GM12801 (cell line): ENCODE data around the gene C1QTNF6.

Source experiments
- TF ChIP-seq, protein P1 (sequence below): IDR thresholded peaks from one replicate; pipeline ENCODE4 v1.5.1; 2011; ENCODE audit warnings: control low read depth; ENCODE audit not compliant: insufficient read length; ENCODE audit errors: extremely low read depth

C1QTNF6 gene

GRCh38 chr22:37183432-37184379 lies 4.3 kb downstream of the C1QTNF6 start:
- TF ChIP-seq, protein P1, sequence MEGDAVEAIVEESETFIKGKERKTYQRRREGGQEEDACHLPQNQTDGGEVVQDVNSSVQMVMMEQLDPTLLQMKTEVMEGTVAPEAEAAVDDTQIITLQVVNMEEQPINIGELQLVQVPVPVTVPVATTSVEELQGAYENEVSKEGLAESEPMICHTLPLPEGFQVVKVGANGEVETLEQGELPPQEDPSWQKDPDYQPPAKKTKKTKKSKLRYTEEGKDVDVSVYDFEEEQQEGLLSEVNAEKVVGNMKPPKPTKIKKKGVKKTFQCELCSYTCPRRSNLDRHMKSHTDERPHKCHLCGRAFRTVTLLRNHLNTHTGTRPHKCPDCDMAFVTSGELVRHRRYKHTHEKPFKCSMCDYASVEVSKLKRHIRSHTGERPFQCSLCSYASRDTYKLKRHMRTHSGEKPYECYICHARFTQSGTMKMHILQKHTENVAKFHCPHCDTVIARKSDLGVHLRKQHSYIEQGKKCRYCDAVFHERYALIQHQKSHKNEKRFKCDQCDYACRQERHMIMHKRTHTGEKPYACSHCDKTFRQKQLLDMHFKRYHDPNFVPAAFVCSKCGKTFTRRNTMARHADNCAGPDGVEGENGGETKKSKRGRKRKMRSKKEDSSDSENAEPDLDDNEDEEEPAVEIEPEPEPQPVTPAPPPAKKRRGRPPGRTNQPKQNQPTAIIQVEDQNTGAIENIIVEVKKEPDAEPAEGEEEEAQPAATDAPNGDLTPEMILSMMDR: no peak

GRCh38 chr22:37182949-37183245 lies 5.2 kb downstream of the C1QTNF6 start:
- TF ChIP-seq, protein P1: no peak

DNA sequence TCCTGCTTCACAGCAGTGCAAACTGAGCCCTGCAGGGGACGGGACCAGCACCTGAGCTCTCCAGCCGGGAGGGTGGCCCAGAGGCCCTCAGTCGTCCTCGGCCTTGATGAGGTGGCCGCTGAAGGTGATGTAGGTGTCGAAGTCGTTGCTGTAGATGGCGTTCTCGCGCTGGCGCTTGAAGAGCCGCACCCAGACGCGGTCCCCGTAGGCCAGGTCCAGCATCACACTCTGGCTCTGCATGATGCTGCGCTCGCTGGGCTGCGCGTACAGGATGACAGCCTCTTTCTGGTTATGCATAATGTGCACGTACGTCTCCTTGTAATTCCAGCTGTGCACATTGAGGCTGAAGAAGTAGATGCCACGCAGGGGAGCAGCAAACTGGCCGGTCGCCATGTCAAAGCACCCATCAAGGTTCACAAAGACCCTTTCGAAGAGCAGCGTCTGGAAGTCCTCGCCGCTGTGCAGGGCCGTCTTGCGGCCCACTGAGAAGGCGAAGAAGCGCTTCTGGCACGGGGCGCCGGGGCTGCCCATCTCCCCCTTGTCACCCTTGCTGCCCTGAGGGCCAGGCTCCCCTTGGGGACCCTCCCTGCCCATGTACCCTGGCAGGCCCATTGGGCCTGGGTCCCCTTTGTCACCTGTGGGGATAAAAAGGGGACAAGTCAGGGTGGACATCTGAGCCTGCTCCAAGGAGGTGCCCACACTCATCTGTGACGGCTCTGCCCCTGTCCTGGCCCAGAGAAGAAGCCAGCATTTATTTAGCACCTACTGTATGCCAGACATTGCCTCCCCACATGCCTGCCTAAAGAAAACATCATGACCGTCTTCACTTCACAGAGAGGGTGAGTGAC lies 5.7 kb downstream of the C1QTNF6 start:
- TF ChIP-seq, protein P1: no peak

GRCh38 chr22:37181681-37182080 lies 6.4 kb downstream of the C1QTNF6 start:
- TF ChIP-seq, protein P1: no peak

DNA sequence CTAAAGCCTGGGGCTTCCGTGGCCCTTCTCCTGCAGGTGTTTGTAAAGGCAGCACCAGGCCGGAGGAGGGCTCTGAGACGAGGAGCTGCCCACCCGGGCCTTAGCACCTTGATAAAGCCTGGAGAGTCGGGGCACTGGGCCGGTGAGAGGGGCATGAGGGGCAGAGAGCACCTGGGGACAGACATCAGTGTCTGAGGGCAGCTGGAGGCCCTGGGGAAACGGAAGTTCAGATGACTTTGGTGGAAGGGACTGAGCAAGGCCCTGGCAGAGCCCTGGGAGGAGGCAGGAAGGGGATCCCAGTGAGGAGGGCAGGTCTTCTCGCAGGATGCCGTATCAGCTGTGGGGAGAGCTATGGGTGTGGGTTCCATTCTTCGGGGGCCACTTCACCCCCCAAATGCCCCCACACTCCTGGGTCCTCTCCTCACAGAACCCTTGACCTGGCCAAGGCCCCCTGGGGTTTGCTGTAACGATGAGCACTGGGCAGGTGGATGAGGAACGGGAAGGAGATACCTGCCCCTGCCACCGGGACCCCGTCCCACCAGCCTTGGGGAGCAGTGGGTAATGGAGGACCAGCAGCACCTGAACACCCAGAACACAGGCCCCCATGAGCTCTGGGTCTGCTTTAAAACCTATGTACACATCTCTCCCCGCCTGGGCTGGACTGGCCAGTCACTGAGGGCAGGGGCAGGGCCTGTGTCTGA lies 7.4 kb downstream of the C1QTNF6 start:
- TF ChIP-seq, protein P1: no peak

- TF ChIP-seq, protein P1: no peak
Measured at GRCh38 chr22:37179622-37180420, 8.2 kb downstream of the C1QTNF6 start.
